GM21576 (cell line): ENCODE measurements around the gene MAPK8IP3.

Experiments used
- ATAC-seq: cut with Tn5 transposase; IDR thresholded peaks from one replicate; pipeline ENCODE4 v1.9.1; 2021; ENCODE audit warnings: mild to moderate bottlenecking, moderate library complexity; ENCODE audit not compliant: unreplicated experiment

Gene MAPK8IP3

GRCh38 chr16:1800701-1801100 is 94.7 kb downstream of the MAPK8IP3 start:
- no peak for ATAC-seq

DNA sequence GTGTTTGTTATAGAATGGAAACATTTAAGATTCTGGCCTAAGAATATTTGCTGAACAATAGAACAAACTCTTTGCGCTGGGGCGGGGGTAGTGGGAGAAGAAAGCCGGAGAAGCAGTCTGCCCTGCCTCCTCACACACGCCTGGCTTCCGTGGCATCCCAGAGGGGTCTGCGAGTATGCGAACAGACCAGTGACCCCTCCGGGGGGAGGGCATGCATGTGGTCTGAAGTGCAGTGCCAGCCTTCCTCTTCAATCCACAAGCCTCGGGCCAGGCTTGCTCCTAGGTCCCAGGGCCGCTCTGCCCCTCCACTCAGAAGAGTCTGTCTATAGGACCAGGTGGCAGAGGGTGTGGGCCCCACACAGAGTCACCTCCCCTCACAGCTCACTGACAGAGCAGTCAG is 101.6 kb downstream of the MAPK8IP3 start:
- ATAC-seq = no peak

DNA sequence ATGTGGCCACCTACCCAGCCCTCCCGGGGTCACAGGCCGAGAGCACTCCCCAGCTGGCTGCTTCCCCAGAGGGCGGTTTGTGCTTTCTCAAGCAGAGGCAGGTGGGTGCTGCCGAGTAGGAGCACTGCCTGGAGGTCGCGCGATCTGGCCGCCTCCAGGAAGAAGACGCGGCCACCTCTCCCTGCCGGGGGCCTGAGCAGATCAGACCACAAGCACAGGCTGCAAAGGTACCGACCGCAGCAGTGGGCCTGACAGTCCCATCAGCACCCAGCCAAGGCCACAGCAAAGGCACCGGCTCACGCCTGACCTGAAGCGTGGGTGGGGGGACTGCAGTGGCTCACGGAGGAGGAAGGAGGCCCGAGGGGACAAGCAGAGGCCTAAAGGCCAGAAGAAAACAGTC is 102.7 kb downstream of the MAPK8IP3 start:
- no peak for ATAC-seq

DNA sequence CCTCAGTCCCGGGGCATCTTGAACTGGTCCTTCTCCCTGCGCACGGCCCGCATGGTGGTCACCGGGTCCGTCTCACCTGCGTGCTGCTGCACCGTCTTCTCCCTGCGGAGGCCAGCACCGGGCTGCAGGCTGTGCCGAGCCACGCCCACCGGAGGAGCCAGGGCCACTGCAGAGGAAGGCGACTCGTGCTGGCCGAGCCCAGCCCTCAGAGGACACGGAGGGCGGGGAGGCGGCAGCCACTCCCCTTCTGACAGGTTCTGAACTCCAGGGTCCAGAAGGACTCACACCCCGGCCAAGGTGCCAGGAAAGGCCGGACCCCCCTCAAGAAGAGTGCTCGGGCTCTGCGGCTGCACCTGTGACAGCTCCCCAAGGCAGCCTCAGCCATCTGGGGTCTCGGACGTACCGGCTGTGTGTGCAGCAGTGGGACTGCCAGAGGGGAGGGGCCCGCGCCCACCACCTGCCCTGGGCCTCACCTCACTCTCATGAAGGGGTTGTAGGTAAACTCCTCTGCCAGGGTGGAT is 103.3 kb downstream of the MAPK8IP3 start:
- ATAC-seq = no peak

- ATAC-seq = no peak
Observed at GRCh38 chr16:1810106-1810505, 104.1 kb downstream of the MAPK8IP3 start.

- ATAC-seq = no peak
Observed at GRCh38 chr16:1810536-1810935, 104.5 kb downstream of the MAPK8IP3 start.

GRCh38 chr16:1812732-1813163 is 106.8 kb downstream of the MAPK8IP3 start:
- ATAC-seq = no peak

- no peak for ATAC-seq
Observed at GRCh38 chr16:1815461-1815860, 109.5 kb downstream of the MAPK8IP3 start.

DNA sequence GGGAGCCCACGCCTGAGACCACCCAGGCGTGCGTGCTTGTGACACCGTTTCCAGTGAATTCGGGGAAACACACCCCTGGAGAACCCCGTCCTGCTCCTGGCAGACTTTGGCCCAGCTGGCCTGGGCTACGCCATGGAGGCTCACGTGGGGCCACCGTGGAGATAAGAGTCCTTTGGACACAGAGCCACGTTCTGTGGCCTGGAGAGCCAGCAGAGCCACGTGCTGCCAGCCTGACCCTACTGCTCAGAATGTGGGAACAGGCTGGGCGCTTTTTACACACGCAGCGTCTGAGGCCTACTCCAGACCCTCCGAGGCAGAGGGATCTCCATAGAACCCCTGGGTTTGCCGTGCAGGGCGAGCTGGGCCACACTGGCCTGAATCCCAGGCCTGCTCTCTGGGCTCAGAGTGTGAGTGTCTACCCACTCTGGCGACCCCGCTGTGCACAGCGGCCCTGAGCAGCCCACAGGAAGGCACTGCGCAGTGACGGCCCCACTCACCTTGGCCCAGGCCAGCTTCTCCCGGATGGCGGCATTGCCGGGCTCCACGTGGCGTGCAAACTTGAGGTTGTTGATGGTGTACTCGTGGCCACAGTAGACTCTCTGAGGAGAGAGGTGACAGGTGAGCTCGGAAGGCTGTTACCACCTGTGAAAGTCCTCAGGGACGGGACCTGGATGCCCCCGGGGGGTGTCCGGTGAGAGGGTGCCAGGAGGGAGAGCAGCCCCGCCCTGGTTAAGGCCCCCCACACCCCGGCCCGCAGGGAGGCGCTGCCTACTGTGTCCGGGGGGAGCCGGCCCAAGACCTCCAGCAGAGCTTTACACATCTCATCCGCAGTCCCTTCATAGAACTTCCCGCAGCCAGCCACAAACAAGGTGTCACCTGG is 110.6 kb downstream of the MAPK8IP3 start:
- no peak for ATAC-seq

GRCh38 chr16:1817276-1817589 is 111.2 kb downstream of the MAPK8IP3 start:
- ATAC-seq = no peak

DNA sequence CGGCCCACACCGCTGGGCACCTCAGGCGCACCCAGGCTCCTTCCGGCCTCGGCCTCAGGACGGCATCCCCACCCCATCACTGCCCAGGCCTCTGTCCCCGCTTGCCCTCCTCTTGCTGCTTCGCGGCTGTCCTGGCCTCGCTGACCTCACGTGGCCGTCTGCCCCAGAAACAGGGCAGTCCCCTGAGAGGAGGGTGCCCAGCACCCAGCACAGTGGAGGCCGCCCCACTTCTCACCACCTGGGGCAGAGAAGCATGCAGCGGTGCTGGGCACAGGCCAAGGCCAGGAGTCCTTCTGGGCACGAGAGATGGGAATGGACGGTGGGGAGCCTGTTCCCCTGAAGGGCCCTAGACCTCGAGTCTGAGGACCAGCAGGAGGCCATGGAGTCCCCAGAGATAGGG is 111.7 kb downstream of the MAPK8IP3 start:
- ATAC-seq = no peak

GRCh38 chr16:1818204-1818872 is 112.3 kb downstream of the MAPK8IP3 start:
- ATAC-seq = no peak

DNA sequence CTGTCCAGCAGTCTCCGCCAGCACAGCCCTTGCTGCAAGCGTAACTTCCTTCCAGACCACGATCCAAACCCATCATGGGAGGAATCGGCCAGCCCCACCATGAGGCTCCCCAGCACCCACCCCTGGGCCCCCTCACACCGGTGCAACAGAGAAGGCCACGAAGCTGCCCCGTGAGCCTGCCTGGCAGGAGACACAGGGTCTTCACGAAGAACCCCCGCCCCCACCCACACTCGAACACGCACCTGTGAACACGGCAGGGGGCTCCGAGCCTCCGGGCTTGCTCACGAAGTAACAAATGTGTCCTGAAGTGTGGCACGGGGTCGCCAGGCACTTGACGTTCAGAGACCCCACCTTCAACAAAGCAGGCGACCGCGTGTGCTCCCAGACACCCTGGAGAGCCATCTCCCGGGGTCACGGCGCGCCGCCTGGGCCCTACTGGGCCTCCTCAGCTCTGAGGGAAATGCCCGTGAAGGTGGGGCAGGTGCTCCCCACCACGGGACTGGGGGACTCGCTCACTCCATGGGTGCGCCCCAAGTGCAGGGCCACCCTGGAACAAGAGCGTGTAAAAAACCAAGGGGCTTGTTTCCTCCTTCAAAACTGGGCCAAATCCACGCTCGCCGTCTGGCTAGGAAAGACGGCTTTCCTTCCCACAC is 113.0 kb downstream of the MAPK8IP3 start:
- ATAC-seq = no peak

- no peak for ATAC-seq
Observed at GRCh38 chr16:1819611-1820010, 113.6 kb downstream of the MAPK8IP3 start.
